Activated T-cell treated with anti-CD3 and anti-CD28 coated beads for 4 hours (primary cell): Measurements from ENCODE around the gene AHNAK2.
"Not testable (repeated sequence)": the region's sequence is repeated elsewhere in the genome, so short reads cannot be mapped to it uniquely, and the experiment has no call there.

Experiments
- DNase-seq: peaks from one replicate; pipeline ENCODE4 v3.0.0-alpha.2; 2020

AHNAK2 gene

DNA sequence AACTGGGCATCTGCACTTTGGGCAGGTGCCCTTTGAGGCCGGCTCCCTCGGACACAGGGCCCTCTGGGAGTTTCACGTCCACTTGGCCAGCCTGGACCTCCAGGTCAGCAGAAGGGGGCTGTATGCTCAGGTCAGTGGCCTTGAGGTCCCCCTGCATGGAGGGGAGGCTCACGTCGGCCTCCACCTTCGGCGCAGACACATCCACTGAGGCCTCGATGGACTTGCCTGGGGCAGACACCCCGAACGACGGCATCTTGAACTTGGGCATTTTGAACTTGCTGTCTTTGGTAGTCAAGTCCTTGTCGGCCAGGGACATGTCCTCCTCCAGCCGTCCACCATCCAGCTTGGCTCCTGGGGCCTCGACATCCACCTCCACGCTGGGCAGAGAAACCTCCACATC lies 27.5 kb downstream of the AHNAK2 start:
- DNase-seq = not testable (repeated sequence)

DNA sequence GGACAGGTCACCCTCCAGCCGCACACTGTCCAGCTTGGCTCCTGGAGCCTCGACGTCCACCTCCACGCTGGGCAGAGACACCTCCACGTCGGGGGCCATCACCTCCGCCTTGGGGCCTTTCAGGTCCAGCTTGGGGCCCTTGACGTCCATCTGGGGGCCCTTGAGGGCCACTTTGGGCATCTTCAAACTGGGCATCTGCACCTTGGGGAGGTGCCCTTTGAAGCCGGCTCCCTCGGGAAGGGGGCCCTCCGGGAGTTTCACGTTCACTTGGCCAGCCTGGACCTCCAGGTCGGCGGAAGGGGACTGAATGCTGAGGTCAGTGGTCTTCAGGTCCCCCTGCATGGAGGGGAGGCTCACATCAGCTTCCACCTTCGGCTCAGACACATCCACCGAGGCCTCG lies 28.2 kb downstream of the AHNAK2 start:
- no peak for DNase-seq

DNA sequence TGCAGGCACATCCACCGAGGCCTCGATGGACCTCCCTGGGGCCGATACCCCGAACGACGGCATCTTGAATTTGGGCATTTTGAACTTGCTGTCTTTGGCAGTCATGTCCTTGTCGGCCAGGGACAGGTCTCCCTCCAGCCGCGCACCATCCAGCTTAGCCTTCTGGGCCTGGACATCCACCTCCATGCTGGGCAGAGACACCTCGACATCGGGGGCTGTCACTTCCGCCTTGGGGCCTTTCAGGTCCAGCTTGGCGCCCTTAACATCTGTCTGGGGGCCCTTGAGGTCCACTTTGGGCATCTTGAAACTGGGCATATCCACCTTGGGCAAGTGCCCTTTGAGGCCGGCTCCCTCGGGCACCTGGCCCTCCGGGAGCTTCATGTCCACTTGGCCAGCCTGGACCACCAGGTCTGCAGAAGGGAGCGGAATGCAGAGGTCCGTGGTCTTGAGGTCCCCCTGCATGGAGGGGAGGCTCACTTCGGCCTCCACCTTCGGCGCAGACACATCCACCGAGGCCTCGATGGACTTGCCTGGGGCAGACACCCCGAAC lies 28.7 kb downstream of the AHNAK2 start:
- not testable (repeated sequence) for DNase-seq

DNA sequence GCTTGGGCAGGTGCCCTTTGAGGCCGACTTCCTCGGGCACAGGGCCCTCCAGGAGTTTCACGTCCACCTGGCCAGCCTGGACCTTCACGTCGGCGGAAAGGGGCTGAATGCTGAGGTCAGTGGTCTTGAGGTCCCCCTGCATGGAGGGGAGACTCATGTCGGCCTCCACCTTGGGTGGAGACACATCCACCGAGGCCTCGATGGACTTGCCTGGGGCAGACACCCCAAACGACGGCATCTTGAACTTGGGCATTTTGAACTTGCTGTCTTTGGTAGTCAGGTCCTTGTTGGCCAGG lies 29.5 kb downstream of the AHNAK2 start:
- no peak for DNase-seq

DNA sequence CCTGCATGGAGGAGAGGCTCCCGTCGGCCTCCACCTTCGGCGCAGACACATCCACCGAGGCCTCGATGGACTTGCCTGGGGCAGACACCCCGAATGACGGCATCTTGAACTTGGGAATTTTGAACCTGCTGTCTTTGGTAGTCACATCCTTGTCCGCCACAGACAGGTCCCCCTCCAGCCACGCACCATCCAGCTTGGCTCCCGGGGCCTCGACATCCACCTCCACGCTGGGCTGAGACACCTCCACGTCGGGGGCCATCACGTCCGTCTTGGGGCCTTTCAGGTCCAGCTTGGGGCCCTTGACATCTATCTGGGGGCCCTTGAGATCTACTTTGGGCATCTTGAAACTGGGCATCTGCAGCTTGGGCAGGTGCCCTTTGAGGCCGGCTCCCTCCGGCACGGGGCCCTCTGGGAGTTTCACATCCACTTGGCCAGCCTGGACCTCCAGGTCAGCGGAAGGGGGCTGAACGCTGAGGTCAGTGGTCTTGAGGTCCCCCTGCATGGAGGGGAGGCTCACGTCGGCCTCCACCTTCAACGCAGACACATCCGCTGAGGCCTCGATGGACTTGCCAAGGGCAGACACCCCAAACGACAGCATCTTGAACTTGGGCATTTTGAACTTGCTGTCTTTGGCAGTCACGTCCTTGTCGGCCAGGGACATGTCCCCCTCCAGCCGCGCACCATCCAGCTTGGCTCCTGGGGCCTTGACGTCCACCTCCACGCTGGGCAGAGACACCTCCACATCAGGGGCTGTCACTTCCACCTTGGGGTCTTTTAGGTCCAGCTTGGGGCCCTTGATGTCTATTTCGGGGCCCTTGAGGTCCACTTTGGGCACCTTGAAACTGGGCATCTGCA lies 30.1 kb downstream of the AHNAK2 start:
- not testable (repeated sequence) for DNase-seq

DNA sequence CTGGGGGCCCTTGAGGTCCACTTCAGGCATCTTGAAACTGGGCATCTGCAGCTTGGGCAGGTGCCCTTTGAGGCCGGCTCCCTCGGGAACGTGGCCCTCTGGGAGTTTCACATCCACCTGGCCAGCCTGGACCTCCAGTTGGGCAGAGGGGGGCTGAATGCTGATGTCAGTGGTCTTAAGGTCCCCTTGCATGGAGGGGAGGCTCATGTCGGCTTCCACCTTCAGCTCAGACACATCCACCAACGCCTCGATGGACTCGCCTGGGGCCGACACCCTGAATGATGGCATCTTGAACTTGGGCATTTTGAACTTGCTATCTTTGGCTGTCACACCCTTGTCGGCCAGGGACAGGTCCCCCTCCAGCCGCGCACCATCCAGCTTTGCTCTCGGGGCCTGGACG lies 31.0 kb downstream of the AHNAK2 start:
- not testable (repeated sequence) for DNase-seq

DNA sequence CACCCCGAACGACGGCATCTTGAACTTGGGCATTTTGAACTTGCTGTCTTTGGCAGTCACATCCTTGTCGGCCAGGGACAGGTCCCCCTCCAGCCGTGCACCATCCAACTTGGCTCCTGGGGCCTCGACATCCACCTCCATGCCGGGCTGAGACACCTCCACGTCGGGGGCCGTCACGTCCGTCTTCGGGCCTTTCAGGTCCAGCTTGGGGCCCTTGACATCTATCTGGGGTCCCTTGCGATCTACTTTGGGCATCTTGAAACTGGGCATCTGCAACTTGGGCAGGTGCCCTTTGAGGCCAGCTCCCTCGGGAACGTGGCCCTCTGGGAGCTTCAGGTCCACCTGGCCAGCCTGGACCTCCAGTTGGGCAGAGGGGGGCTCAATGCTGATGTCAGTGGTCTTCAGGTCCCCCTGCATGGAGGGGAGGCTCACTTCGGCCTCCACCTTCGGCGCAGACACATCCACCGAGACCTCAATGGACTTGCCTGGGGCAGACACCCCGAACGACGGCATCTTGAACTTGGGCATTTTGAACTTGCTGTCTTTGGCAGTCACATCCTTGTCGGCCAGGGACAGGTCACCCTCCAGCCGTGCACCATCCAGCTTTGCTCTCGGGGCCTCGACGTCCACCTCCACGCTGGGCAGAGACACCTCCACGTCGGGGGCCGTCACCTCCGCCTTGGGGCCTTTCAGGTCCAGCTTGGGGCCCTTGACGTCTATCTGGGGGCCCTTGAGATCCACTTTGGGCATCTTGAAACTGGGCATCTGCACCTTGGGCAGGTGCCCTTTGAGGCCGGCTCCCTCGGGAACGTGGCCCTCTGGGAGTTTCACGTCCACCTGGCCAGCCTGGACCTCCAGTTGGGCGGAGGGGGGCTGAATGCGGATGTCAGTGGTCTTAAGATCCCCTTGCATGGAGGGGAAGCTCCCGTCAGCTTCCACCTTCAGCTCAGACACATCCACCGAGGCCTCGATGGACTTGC lies 31.9 kb downstream of the AHNAK2 start:
- DNase-seq = not testable (repeated sequence)

DNA sequence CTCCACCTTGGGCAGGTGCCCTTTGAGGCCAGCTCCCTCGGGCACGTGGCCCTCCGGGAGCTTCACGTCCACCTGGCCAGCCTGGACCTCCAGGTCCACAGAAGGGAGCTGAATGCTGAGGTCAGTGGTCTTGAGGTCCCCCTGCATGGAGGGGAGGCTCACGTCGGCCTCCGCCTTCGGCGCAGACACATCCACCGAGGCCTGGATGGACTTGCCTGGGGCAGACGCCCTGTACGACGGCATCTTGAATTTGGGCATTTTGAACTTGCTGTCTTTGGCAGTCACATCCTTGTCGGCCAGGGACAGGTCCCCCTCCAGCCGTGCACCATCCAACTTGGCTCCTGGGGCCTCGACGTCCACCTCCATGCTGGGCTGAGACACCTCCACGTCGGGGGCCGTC lies 32.9 kb downstream of the AHNAK2 start:
- DNase-seq = not testable (repeated sequence)

DNA sequence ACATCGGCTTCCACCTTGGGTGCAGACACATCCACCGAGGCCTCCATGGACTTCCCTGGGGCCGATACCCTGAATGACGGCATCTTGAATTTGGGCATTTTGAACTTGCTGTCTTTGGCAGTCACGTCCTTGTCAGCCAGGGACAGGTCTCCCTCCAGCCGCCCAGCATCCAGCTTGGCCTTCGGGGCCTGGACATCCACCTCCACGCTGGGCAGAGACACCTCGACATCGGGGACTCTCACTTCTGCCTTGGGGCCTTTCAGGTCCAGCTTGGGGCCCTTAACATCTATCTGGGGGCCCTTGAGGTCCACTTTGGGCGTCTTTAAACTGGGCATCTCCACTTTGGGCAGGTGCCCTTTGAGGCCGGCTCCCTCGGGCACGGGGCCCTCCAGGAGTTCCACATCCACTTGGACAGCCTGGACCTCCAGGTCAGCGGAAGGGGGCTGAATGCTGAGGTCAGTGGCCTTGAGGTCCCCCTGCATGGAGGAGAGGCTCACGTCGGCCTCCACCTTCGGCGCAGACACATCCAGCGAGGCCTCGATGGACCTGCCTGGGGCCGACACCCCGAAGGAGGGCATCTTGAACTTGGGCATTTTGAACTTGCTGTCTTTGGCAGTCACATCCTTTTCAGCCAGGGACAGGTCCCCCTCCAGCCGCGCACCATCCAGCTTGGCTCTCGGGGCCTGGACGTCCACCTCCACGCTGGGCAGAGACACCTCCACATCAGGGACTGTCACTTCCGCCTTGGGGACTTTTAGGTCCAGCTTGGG lies 33.6 kb downstream of the AHNAK2 start:
- DNase-seq = not testable (repeated sequence)

DNA sequence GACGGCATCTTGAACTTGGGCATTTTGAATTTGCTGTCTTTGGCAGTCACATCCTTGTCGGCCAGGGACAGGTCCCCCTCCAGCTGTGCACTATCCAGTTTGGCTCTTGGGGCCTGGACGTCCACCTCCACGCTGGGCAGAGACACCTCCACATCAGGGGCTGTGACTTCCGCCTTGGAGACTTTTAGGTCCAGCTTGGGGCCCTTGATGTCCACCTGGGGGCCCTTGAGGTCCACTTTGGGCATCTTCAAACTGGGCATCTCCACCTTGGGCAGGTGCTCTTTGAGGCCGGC lies 34.2 kb downstream of the AHNAK2 start:
- not testable (repeated sequence) for DNase-seq

DNA sequence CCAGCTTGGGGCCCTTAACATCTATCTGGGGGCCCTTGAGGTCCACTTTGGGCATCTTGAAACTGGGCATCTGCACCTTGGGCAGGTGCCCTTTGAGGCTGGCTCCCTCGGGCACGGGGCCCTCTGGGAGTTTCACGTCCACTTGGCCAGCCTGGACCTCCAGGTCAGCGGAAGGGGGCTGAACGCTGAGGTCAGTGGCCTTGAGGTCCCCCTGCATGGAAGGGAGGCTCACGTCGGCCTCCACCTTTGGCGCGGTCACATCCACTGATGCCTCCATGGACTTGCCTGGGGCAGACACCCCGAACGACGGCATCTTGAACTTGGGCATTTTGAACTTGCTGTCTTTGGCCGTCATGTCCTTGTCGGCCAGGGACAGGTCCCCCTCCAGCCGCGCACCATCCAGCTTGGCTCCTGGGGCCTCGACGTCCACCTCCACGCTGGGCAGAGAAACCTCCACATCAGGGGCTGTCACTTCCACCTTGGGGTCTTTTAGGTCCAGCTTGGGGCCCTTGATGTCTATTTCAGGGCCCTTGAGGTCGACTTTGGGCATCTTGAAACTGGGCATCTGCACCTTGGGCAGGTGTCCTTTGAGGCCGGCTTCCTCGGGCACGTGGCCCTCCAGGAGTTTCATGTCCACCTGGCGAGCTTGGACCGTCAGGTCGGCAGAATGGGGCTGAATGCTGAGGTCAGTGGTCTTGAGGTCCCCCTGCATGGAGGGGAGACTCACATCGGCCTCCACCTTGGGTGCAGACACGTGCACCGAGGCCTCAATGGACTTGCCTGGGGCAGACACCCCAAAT lies 34.8 kb downstream of the AHNAK2 start:
- DNase-seq = not testable (repeated sequence)

DNA sequence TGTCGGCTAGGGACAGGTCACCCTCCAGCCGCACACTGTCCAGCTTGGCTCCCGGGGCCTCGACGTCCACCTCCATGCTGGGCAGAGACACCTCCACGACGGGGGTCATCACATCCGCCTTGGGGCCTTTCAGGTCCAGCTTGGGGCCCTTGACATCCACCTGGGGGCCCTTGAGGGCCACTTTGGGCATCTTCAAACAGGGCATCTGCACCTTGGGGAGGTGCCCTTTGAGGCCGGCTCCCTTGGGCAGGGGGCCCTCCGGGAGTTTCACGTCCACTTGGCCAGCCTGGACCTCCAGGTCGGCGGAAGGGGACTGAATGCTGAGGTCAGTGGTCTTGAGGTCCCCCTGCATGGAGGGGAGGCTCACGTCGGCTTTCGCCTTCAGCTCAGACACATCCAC lies 35.6 kb downstream of the AHNAK2 start:
- DNase-seq = no peak

DNA sequence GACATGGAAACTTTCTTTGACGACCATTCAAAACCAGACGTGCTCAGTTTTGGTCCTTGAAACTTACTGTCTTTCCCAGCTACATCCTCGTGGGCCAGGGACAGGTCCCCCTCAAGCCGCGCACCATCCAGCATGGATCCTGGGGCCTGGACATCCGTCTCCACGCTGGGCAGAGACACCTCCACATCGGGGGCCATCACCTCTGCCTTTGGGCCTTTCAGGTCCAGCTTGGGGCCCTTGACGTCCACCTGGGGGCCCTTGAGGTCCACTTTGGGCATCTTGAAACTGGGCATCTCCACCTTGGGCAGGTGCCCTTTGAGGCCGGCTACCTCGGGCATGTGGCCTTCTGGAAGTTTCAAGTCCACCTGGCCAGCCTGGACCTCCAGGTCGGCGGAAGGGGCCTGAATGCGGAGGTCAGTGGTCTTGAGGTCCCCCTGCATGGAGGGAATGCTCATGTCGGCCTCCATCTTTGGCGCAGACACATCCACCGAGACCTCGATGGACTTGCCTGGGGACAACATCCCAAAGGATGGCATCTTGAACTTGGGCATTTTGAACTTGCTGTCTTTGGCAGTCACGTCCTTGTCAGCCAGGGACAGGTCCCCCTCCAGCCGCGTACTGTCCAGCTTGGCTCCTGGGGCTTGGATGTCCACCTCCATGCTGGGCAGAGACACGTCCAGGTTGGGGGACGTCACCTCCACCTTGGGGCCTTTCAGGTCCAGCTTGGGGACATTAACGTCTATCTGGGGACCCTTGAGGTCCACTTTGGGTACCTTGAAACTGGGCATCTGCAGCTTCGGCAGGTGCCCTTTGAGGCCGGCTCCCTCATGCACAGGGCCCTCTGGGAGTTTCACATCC lies 36.4 kb downstream of the AHNAK2 start:
- DNase-seq = no peak

DNA sequence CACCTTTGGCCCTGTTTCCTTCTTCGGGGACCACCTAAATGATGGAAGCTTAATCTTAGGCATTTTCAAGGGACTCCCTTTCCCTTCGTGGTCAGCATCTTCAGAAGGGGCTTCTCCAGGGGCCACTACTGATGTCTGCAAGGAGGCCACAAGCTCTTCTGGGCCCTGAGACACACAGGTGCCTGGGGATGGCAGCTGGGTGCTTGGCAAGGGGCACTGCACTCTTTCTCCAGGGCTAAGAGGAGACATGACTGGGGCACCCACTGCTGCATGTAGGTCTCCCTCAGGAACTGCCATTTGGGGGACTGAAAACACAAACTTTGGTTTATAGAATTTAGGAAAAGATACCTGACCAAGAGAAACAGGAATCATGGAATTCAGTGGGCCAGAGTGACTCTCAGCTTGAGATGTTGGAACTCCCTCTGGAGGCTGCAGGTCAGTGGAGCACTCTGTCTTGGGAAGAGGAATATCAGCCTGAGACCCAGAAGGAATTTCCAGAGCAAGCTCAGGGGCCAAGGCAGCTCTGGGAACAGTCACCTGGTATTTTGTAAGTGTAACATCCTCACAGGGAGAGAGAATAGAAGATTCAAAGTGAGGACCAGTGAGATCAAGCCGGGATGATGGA lies 37.5 kb downstream of the AHNAK2 start:
- no peak for DNase-seq

DNA sequence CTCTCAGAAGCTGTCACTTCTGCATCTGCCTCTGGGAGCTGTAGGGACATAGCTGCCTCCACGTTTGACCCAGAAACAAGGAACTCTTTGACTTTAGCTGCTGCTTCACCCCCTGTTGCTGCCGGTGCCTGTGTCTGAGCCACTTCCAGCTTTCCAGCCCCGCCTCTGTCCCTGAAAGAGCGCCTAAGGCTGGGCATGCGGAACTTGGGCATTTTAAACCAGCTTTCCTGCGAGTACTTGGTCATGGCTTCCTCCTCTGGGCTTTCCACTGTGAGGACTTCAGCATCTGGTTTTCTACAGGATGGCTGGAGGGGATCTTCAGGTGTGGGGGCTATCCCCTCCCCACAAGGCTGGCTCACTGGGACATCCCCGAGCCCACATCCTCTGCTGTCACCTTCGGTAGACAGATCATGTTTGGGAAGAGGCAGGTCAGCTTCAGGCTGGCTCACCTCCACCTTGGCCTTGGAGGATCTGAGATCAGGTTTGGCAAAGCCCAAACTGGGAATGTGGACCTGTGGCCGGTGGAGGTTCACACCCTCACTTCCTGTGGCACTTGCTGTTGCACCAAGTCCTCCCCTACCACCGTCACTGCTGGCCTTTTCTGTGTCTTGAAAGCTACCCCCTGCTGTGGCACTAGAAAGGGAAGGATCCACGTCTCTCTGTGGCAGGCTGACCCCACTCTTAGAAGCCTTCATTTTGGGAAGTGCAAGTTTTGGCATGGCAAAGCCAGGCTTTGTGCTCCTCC lies 38.3 kb downstream of the AHNAK2 start:
- no peak for DNase-seq

DNA sequence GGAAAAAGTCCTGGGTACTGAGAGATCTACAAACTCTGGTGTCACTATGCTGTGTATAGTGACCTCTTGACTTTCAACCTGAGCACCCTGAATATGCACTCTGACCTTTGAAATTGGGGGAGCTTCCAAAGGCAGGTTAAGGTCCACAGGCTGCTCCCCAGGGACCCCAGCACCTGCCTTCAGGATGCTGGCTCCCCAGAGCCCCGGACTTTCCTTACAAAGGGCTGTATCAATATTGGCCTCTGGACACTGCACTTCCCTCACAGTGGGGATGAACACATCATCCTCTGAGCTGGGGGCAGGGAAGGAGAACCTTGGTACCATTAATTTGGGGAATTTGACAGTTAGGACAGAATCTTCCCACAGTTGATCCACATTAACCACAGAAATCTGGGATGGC lies 39.2 kb downstream of the AHNAK2 start:
- DNase-seq = no peak

DNA sequence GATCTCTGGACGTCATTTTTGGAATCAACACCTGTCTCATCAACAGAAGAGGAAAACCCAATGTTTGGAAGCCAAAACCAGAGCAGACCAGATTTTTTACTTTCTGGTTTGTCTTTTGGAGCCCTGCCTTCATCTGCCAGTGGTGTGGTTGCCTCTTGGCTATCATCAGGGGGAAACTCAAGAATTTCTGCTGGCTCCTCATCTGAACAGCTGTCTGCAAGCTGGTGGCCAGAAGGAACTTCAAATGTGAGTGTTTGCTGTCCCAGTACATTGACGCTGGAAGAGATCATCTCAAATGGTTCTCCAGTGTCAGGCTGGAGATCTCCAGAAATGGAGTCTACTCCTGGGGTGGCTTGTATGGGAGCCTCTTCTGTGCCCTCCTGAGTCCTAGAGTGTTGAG lies 39.7 kb downstream of the AHNAK2 start:
- DNase-seq = no peak

DNA sequence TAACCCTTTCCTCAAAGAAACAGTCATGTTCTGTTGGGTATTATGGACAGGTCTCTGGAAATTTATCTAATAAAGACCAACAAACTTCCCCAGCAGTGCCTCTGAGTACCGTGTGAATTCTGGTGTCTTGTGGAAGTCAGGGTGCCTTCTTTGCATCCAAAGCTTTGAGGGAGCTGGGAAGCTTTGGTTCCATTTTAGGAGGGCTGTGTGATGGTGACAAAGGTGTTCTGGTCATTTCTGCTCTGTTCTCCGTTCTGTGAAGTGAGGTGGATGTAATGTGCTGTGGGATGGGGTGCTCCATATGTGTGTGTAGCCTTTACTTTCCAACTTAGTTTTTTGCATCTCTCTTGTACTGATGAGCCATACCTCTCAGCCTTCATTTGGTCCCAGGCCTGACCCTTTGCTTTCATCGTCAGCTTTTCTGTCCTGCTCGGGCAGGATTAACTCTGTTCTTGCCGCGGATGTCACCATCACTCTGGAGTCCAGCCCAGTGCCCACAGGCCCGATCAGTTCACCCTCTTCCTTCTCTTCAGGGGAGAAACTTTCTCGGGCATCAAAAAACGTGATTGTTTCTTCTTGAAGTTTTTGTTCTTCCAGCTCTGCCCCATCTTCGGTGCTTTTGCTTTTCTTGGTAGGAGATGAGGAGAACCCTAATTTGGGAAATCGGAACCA lies 40.3 kb downstream of the AHNAK2 start:
- no peak for DNase-seq

DNA sequence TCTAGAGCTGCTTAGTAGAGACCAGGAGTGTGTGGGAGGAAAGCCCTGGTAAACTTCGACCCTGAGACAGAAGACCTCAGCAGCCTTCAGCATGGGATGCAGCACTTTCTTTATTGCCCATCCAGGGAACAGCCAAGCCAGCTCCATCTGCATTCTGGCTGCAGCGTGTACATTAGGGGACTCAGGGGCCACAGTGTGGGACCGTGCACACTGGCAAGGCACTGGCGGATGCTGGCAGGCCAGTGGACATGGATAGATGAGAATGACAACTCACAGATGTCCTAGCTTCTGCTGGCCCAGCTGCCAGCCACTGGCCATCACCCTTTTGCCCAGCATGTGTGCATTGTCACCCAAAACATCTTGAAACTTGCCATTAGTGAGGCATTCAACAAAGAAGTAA lies 41.0 kb downstream of the AHNAK2 start:
- no peak for DNase-seq
